Thyroid gland (tissue), 4 donors: Measurements from ENCODE around the gene KIF13A.
"Not testable (repeated sequence)": the region's sequence is repeated elsewhere in the genome, so short reads cannot be mapped to it uniquely, and the experiment has no call there.

Experiments
- POLR2A ChIP-seq, 2 donors: fragments of 450-650 bp; IDR thresholded peaks; one replicate each; pipeline ENCODE4 v1.6.1; 2017; ENCODE audit warnings: antibody characterized with exemption in 2 of 2, mild to moderate bottlenecking in 2 of 2, moderate library complexity in 1 of 2
- TF ChIP-seq, protein P1 (sequence below), 6 experiments: fragments of 200-600 bp in 3 of 6; fragments of 450-650 bp in 3 of 6; sonication (generic) in 3 of 6; IDR thresholded peaks; one replicate each; pipeline ENCODE4 v1.5.1; 2016 to 2019; ENCODE audit warnings: antibody characterized with exemption in 6 of 6, mild to moderate bottlenecking in 2 of 6, inconsistent platforms in 1 of 6, moderate library complexity in 1 of 6

DNA sequence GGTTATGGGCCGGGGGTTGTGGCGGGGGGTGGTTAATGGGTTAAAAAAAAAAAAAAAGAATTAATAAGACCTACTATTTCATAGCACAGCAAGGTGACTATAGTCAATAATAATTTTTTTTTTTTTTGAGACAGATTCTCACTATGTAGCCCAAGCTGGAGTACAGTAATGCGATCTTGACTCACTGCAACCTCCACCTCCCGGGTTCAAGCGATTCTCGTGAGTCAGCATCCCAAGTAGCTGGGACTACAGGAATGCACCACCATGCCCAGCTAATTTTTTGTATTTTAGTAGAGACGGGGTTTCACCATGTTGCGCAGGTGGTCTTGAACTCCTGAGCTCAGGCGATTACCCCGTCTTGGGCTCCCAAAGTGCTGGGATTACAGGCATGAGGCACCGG is 75.8 kb downstream of the KIF13A start:
- TF ChIP-seq, protein P1, sequence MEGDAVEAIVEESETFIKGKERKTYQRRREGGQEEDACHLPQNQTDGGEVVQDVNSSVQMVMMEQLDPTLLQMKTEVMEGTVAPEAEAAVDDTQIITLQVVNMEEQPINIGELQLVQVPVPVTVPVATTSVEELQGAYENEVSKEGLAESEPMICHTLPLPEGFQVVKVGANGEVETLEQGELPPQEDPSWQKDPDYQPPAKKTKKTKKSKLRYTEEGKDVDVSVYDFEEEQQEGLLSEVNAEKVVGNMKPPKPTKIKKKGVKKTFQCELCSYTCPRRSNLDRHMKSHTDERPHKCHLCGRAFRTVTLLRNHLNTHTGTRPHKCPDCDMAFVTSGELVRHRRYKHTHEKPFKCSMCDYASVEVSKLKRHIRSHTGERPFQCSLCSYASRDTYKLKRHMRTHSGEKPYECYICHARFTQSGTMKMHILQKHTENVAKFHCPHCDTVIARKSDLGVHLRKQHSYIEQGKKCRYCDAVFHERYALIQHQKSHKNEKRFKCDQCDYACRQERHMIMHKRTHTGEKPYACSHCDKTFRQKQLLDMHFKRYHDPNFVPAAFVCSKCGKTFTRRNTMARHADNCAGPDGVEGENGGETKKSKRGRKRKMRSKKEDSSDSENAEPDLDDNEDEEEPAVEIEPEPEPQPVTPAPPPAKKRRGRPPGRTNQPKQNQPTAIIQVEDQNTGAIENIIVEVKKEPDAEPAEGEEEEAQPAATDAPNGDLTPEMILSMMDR (IDR thresholded peaks at IDR 0.05): not testable (repeated sequence)
- not testable (repeated sequence) for TF ChIP-seq POLR2A (IDR thresholded peaks at IDR 0.05)
